ENCODE results near the gene FBXW8. TPM values are rescaled to one million over a fixed set of nuclear protein-coding genes. Genes with fewer than 3 reads are reported as not detected.
A peak's percentile ranks its signal among the peaks of the same experiment; 100 is the strongest.

The FBXW8 gene
- polyA plus RNA-seq, 1 donor = 13.1 TPM

DNA sequence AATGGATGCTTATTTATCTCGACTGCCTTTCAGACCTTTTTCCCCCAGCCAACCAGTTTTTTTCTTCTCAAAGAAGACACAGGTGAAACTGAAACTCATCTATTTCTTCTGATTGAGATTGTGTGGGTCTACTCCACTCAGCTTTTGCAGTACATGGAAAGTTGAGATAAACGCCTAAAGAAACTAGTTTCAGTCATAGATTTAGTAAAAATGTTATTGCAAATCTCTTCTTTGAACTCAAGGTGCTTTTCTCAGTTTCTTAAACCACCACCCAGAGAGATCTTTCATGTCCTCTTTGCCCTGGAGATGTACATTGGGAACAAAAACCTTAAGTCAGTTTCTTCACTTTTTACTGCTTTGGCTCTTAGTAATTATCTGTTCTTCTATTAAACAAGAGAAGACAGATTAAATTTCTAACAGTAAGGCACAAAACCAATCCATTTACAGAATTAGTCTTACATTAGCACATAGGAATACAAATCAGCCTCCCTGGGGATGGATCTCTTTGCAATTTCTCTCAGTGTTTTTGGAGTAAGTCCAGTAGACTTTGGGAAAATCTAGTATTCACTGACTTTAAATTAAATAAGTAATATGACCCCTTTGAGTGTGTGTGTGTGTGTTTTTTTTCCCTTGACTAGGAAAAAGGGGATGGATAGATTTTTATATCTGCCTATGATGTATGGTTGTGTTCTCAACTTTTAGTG is 11.6 kb downstream of the FBXW8 start:
- Histone ChIP-seq H3K27me3 (ENCODE audit: control insufficient read depth, insufficient read depth, low read length) (no peaks in the 10 kb centered on the region), H3K27ac (ENCODE audit: low read length) (no peak overlapping the region), H3K4me3 (ENCODE audit: low read length) (no peak overlapping the region), H3K4me1 (ENCODE audit: control insufficient read depth, insufficient read depth, low read length) (peaks cover 7% of the 10 kb centered on the region), H3K36me3 (ENCODE audit: control insufficient read depth, insufficient read depth, low read length) (peaks cover 2% of the 10 kb centered on the region), H3K9me3 (ENCODE audit: control insufficient read depth, low read depth, low read length) (no peaks in the 10 kb centered on the region)
- DNase-seq = no peak
- 83% methylated on average over 2 of the region's 2 CpGs for WGBS (ENCODE audit: insufficient coverage, low lambda C conversion rate)

DNA sequence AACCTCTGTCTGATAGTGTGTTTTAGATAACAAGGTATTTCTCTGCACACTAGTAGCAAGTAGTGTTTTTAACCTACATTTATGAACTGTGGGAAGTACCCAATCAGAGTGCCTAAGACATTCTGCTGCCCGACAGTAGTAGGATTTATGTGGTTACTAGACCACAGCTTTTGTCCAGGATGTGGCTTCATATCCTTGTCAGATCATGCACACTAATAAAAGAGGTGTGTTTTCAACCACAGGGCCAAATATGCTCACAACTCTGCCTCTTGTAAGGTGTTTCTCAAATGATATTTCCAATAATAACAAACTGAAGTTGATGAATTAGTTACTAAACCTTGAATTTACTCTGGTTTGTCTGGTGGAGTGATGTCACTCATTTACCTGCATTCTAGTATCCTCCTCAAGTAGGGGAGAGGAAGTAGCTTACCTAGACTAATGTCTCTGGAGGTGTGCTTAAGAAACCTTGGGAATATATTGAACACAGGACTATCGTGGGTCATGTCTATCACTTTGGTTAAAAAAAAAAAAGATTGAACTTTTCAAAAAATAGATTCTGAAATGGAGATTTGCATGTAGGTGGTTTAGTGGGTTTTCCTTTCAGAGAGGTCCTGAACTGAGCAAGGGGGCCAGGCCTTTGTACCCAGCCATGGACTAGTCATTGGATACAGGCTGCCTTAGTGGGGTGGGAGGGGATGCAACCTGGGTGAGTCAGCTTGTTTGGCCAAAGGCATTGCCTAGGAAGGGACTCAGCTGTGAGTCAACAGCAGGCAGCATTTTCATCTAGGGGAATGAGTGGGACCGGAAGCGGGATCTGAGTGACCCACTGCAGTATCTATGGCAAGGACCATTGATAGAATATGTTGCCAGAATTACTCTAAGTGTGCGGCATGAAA is 14.1 kb downstream of the FBXW8 start:
- H3K9me3 ChIP-seq (ENCODE audit: control insufficient read depth, low read depth, low read length) = no peaks in the 10 kb centered on the region
- no peak overlapping the region for H3K4me3 ChIP-seq (ENCODE audit: low read length)
- H3K4me1 ChIP-seq (ENCODE audit: control insufficient read depth, insufficient read depth, low read length) = peaks cover 5% of the 10 kb centered on the region
- DNase-seq = peak in 1 of 2 donors; percentile 25
- WGBS (ENCODE audit: insufficient coverage, low lambda C conversion rate) = 100% methylated on average over 2 of the region's 5 CpGs
- H3K27me3 ChIP-seq (ENCODE audit: control insufficient read depth, insufficient read depth, low read length) = no peaks in the 10 kb centered on the region
- peaks cover 17% of the 10 kb centered on the region for H3K36me3 ChIP-seq (ENCODE audit: control insufficient read depth, insufficient read depth, low read length)
- H3K27ac ChIP-seq (ENCODE audit: low read length) = no peak overlapping the region

DNA sequence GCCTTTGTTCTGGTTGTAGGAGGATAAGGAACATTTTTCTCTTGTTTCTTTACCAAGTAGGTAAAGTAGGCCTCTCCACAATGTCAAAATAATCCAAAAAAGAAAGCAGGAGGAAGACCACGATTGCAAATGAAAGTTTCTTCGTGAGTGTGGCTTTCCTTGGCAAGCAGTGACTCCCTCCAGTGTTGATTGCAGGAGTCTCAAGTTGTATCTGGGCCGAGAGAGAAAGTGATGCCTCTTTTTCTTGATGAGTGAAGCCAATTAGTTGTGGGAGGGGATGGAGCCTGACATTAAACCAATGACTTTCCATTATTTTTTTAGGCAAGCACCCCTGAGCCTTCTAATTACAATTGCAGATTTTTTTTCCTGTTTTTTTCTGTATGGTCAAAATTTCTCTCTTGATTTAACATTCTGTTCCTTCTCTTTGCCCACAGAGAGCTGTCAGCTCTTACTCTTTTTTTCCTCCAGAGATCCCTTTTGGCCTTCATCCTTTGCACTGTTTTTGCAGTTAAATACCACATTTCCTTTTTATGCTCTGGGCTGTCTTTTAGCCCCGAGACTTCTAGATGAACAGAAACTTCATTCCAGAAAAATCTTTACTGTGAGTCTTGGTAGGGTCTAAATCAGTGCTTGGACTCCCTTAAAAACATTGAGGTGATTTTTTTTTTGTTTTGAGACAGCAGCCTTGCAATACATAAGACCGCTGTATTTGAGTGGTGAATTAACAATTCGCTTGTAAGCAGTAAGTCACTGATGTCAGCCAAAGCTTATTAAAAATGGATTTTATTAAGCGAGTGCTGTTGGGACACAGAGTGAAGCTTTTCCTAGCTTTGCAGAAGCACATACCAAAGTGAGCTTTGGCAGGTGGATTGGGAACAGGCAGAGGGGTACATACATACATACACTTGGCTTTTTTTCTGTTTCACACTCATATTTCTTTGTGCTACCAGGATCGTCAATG is 15.8 kb downstream of the FBXW8 start:
- WGBS (ENCODE audit: insufficient coverage, low lambda C conversion rate) = 74% methylated on average over 6 of the region's 8 CpGs
- H3K4me3 ChIP-seq (ENCODE audit: low read length) = no peak overlapping the region
- H3K9me3 ChIP-seq (ENCODE audit: control insufficient read depth, low read depth, low read length) = no peaks in the 10 kb centered on the region
- no peaks in the 10 kb centered on the region for H3K4me1 ChIP-seq (ENCODE audit: control insufficient read depth, insufficient read depth, low read length)
- H3K27me3 ChIP-seq (ENCODE audit: control insufficient read depth, insufficient read depth, low read length) = no peaks in the 10 kb centered on the region
- H3K27ac ChIP-seq (ENCODE audit: low read length) = no peak overlapping the region
- DNase-seq = no peak
- peaks cover 24% of the 10 kb centered on the region for H3K36me3 ChIP-seq (ENCODE audit: control insufficient read depth, insufficient read depth, low read length)

DNA sequence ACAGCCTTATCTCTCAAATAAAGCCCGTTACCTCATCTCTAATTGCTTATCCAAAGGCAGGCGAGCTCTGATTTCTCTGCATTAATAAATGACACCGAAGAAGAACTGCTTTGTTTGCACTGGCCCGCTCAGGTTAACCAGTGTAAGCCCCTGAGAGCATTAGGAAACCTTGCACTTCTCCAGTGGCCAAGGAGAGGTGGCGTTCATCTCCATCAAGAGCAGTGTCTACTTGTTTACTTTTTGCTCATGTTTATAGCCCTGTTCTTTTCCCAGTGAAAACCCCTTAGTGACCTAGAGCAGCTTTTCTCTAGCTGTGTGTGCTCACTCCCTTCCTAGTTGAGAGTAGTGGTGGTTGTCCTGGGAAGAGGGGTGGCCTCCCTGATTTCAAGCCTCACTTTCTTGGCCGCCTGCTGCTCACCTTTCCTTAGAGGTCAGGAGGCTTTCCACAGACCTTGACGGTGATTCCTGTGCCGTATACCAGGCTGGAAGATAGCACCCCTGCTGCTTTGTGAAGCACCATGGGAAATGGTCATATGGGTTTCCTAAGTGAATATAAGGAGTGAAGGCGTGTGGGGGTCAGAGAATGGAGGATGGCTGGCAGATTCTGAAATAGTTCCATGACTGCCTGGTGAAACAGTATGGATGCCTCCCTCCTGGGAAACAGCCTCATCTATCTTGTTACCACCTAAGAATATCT is 16.6 kb downstream of the FBXW8 start:
- no peaks in the 10 kb centered on the region for H3K4me1 ChIP-seq (ENCODE audit: control insufficient read depth, insufficient read depth, low read length)
- no peaks in the 10 kb centered on the region for H3K9me3 ChIP-seq (ENCODE audit: control insufficient read depth, low read depth, low read length)
- no peak overlapping the region for H3K4me3 ChIP-seq (ENCODE audit: low read length)
- H3K27ac ChIP-seq (ENCODE audit: low read length) = no peak overlapping the region
- H3K27me3 ChIP-seq (ENCODE audit: control insufficient read depth, insufficient read depth, low read length) = no peaks in the 10 kb centered on the region
- no peak for DNase-seq
- no CpG with 5 or more reads among the region's 9 CpGs for WGBS (ENCODE audit: insufficient coverage, low lambda C conversion rate)
- H3K36me3 ChIP-seq (ENCODE audit: control insufficient read depth, insufficient read depth, low read length) = peaks cover 24% of the 10 kb centered on the region

DNA sequence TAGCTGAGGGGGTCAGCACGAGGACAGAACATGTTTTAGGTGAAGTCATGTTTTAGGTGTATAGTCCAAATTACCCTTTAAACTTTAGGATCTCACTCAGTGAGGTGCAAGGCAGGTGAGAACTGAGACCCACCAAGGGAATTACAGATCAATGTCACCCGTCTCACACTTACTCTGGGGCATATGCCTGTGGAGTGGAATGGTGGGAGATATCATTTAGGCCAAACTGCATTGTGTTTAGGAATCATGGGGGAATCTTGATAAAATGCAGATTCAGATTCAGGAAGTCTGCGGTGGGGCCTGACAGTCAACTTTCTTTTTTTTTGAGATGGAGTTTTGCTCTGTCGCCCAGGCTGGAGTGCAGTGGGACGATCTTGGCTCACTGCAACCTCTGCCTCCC is 17.8 kb downstream of the FBXW8 start:
- Histone ChIP-seq H3K4me3 (ENCODE audit: low read length) (no peak overlapping the region), H3K27me3 (ENCODE audit: control insufficient read depth, insufficient read depth, low read length) (no peaks in the 10 kb centered on the region), H3K9me3 (ENCODE audit: control insufficient read depth, low read depth, low read length) (no peaks in the 10 kb centered on the region), H3K27ac (ENCODE audit: low read length) (no peak overlapping the region), H3K4me1 (ENCODE audit: control insufficient read depth, insufficient read depth, low read length) (no peaks in the 10 kb centered on the region), H3K36me3 (ENCODE audit: control insufficient read depth, insufficient read depth, low read length) (peaks cover 26% of the 10 kb centered on the region)
- WGBS (ENCODE audit: insufficient coverage, low lambda C conversion rate) = no CpG with 5 or more reads among the region's 5 CpGs
- no peak for DNase-seq

DNA sequence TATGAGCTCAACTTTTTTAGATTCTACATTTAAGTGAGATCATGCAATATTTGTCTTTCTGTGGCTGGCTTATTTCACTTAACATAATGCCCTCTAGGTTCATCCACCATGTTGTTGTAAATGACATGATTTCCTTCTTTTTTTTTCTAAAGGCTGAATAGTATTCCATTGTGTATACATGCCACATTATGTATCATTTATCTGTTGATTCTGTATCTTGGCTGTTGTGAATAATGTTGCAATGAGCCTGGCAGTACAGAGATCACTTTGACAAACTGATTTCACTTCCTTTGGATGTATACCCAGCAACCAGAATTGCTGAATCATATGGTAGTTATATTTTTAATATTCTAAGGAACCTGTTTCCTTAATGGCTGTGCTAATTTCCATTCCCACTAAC is 19.1 kb downstream of the FBXW8 start:
- H3K4me1 ChIP-seq (ENCODE audit: control insufficient read depth, insufficient read depth, low read length) = no peaks in the 10 kb centered on the region
- H3K4me3 ChIP-seq (ENCODE audit: low read length) = no peak overlapping the region
- no peaks in the 10 kb centered on the region for H3K9me3 ChIP-seq (ENCODE audit: control insufficient read depth, low read depth, low read length)
- DNase-seq = no peak
- H3K27ac ChIP-seq (ENCODE audit: low read length) = no peak overlapping the region
- H3K27me3 ChIP-seq (ENCODE audit: control insufficient read depth, insufficient read depth, low read length) = no peaks in the 10 kb centered on the region
- H3K36me3 ChIP-seq (ENCODE audit: control insufficient read depth, insufficient read depth, low read length) = peaks cover 30% of the 10 kb centered on the region

DNA sequence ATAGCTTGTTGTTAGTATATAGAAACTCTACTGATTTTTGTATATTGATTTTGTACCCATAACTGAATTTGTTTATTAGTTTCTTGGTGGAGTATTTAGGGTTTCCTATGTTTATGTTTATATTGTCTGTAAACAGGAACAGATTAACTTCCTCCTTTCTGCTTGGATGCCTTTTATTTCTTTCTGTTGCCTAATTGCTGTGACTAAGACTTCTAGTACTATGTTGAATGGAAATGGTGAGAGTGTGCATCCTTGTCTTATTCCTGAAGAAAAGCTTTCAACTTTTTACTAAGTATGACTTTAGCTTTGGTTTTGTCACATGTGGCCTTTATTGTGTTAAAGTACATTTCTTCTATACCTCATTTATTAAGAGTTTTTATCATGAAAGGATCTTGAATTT is 20.9 kb downstream of the FBXW8 start:
- Histone ChIP-seq H3K4me3 (ENCODE audit: low read length) (no peak overlapping the region), H3K27me3 (ENCODE audit: control insufficient read depth, insufficient read depth, low read length) (no peaks in the 10 kb centered on the region), H3K36me3 (ENCODE audit: control insufficient read depth, insufficient read depth, low read length) (peaks cover 36% of the 10 kb centered on the region), H3K27ac (ENCODE audit: low read length) (no peak overlapping the region), H3K9me3 (ENCODE audit: control insufficient read depth, low read depth, low read length) (no peaks in the 10 kb centered on the region), H3K4me1 (ENCODE audit: control insufficient read depth, insufficient read depth, low read length) (no peaks in the 10 kb centered on the region)
- no peak for DNase-seq

DNA sequence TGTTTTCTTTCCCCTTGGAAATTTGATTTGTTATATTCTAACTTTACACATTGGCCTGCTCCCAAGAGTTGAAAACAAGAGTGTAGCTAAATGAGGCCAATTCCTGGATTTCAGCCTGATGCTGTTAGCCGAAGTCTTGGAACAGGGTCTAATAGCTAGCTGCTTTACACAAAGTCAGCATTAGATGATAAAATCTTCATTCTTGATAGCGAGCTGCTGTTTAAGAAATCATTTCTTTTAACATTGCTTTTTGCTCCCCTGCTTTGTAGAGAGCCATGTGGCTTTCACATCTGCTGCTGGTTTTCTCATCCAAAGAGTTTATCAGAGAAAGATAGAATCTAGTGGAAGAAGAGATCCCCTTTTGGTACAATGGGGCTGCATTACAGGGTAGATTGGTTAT is 22.3 kb downstream of the FBXW8 start:
- peaks cover 35% of the 10 kb centered on the region for H3K36me3 ChIP-seq (ENCODE audit: control insufficient read depth, insufficient read depth, low read length)
- no peaks in the 10 kb centered on the region for H3K9me3 ChIP-seq (ENCODE audit: control insufficient read depth, low read depth, low read length)
- H3K4me1 ChIP-seq (ENCODE audit: control insufficient read depth, insufficient read depth, low read length) = no peaks in the 10 kb centered on the region
- H3K27me3 ChIP-seq (ENCODE audit: control insufficient read depth, insufficient read depth, low read length) = no peaks in the 10 kb centered on the region
- H3K27ac ChIP-seq (ENCODE audit: low read length) = no peak overlapping the region
- no peak for DNase-seq
- WGBS (ENCODE audit: insufficient coverage, low lambda C conversion rate) = no CpG with 5 or more reads among the region's 2 CpGs
- no peak overlapping the region for H3K4me3 ChIP-seq (ENCODE audit: low read length)

DNA sequence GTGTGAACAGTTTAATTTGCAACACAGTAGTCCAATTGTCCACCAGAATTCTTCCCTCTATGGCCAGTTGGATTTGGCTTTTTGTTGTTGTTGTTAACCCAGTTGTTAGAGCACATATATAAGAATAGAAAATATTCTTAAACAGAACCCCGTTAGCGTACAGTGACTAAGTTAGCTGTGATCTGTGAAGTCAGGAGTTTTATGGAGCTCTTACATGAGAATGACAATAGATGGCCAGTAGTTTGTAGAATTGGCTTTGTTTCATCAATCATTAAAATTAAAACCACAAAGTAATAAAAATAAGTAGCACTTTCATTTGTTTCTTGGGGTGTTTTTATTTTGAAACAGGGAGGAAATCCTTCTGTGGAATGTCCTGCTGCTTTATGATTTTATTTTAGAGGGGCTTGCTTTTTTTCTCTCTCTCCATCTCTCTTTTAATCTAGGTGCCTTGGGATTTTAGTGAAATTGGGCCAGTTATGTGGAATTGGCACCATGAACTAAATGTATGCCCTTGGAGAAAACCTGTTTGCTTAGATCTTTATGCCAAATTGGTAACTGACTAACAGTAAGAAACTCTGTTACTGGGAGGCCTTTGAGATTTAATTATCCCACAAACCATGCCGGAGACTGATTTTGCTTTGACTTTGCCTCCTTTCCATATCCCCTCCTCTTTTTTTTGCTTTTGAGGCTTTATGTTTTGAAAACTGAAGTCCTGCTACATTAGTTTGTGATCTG is 22.9 kb downstream of the FBXW8 start:
- no peaks in the 10 kb centered on the region for H3K9me3 ChIP-seq (ENCODE audit: control insufficient read depth, low read depth, low read length)
- H3K36me3 ChIP-seq (ENCODE audit: control insufficient read depth, insufficient read depth, low read length) = peaks cover 29% of the 10 kb centered on the region
- no peak for DNase-seq
- H3K4me3 ChIP-seq (ENCODE audit: low read length) = no peak overlapping the region
- H3K27me3 ChIP-seq (ENCODE audit: control insufficient read depth, insufficient read depth, low read length) = no peaks in the 10 kb centered on the region
- no peaks in the 10 kb centered on the region for H3K4me1 ChIP-seq (ENCODE audit: control insufficient read depth, insufficient read depth, low read length)
- H3K27ac ChIP-seq (ENCODE audit: low read length) = no peak overlapping the region
- WGBS (ENCODE audit: insufficient coverage, low lambda C conversion rate) = 62% methylated on average over 2 of the region's 3 CpGs

Measured in large intestine (tissue), 3 donors.